Natural killer cell (primary cell): ENCODE data around the gene C5orf58. TPM values are rescaled to one million over a fixed set of nuclear protein-coding genes. Genes with fewer than 3 reads are reported as not detected.
A peak's percentile ranks its signal among the peaks of the same experiment; 100 is the strongest.

ENCODE experiments used
- ATAC-seq, 3 donors: fragments of 150-1000 bp in 2 of 3; fragments of 200-7000 bp in 1 of 3; cut with Tn5 transposase; 1 replicate in 1 of 3; 2 replicates in 2 of 3; pipeline ENCODE4 v1.10.0; 2021; ENCODE audit warnings: mild to moderate bottlenecking in 2 of 3, moderate library complexity in 2 of 3
- DNase-seq, 2 donors: peaks; one replicate each; pipeline versions ENCODE4 v3.0.0 to v3.0.0-alpha.2; 2013 to 2021; ENCODE audit warnings: mixed read lengths in 1 of 2
- H3K27ac ChIP-seq: one replicate; pipeline ENCODE4 v1.5.1; 2013; ENCODE audit warnings: mild to moderate bottlenecking, low read length
- H3K27me3 ChIP-seq: one replicate; pipeline ENCODE4 v1.6.1; 2013; ENCODE audit warnings: low read length; ENCODE audit not compliant: control insufficient read depth, insufficient read depth
- H3K36me3 ChIP-seq: one replicate; pipeline ENCODE4 v1.6.1; 2013; ENCODE audit warnings: low read length; ENCODE audit not compliant: control insufficient read depth, insufficient read depth
- H3K4me1 ChIP-seq: one replicate; pipeline ENCODE4 v1.6.1; 2013; ENCODE audit warnings: low read length; ENCODE audit not compliant: control insufficient read depth, insufficient read depth
- H3K4me3 ChIP-seq: one replicate; pipeline ENCODE4 v1.5.1; 2013; ENCODE audit warnings: low read length
- H3K9me3 ChIP-seq: one replicate; pipeline ENCODE4 v1.6.1; 2013; ENCODE audit warnings: low read length; ENCODE audit not compliant: control insufficient read depth, insufficient read depth
- H3K27ac Mint-ChIP-seq, 2 donors: one replicate each; pipeline ENCODE4 v1.8.0; 2022; ENCODE audit warnings: mild to moderate bottlenecking in 2 of 2, mixed read lengths in 2 of 2, moderate library complexity in 1 of 2
- H3K27me3 Mint-ChIP-seq, 2 donors: one replicate each; pipeline ENCODE4 v1.8.0; 2022; ENCODE audit warnings: low read depth in 2 of 2, mixed read lengths in 2 of 2
- H3K36me3 Mint-ChIP-seq: one replicate; pipeline ENCODE4 v1.8.0; 2022; ENCODE audit warnings: mixed read lengths
- H3K4me1 Mint-ChIP-seq, 2 donors: one replicate each; pipeline ENCODE4 v1.8.0; 2022; ENCODE audit warnings: mixed read lengths in 2 of 2
- H3K4me3 Mint-ChIP-seq: one replicate; pipeline ENCODE4 v1.8.0; 2022; ENCODE audit warnings: mild to moderate bottlenecking, moderate library complexity, mixed read lengths
- H3K9me3 Mint-ChIP-seq, 2 donors: one replicate each; pipeline ENCODE4 v1.8.0; 2022; ENCODE audit warnings: mixed read lengths in 2 of 2
- CTCF ChIP-seq: fragments of 200-600 bp; IDR thresholded peaks from one replicate; pipeline ENCODE4 v1.8.0; 2022; ENCODE audit warnings: antibody characterized with exemption
- WGBS: methylation state at CpG from one replicate; pipeline ENCODE4 v1.1.7; 2013; ENCODE audit warnings: missing lambda C conversion rate; ENCODE audit not compliant: insufficient coverage; 5-methylcytosine and 5-hydroxymethylcytosine counted together
- intact Hi-C: fragments of 100-400 bp; cut with micrococcal nuclease; formaldehyde crosslinking; loops from one replicate; pipeline ENCODE4 v1.14.2; 2022
- total RNA-seq, 4 donors: library from RNA; stranded (reverse); fragments of 120-200 nt in 1 of 4; gene quantifications; one replicate each; pipeline versions ENCODE4 v1.2.3 to v1.2.4, GENCODE V29; 2013 to 2022

C5orf58 gene
- total RNA-seq, 3 donors from 2014 or later (not counting 1 experiment from before 2014, with no cell fraction given), result not detected

- Histone ChIP-seq H3K27me3 (no peaks in the 10 kb centered on the region), H3K27ac (peak overlapping the region; percentile 62), H3K9me3 (no peaks in the 10 kb centered on the region), H3K4me3 (no peak overlapping the region), H3K4me1 (peaks cover 26% of the 10 kb centered on the region), H3K36me3 (peaks cover 96% of the 10 kb centered on the region)
- no peak for DNase-seq
- intact Hi-C loops, result loop anchor here (5.0 kb wide), 1 partner anchor 36 kb away; the partner anchor contains the start of gene LCP2
- Mint-ChIP-seq H3K9me3 (no peaks in the 10 kb centered on the region), H3K4me3 (peak overlapping the region; percentile 42), H3K27ac (peak overlapping the region; percentile 88 to 94), H3K36me3 (peaks cover 68% of the 10 kb centered on the region), H3K4me1 (peaks cover 44 to 61% of the 10 kb centered on the region in 2 donors), H3K27me3 (no peaks in the 10 kb centered on the region)
- no peak for TF ChIP-seq CTCF
- 92% methylated on average over 2 of the region's 3 CpGs for WGBS
- no peak for ATAC-seq
Observed at GRCh38 chr5:170261528-170262043, 28.8 kb downstream of the C5orf58 start.

- intact Hi-C loops, result loop anchor here (5.0 kb wide), 1 partner anchor 35 kb away; the partner anchor contains the start of gene LCP2
- no peaks in the 10 kb centered on the region for H3K9me3 ChIP-seq
- peak overlapping the region; percentile 88 to 94 for H3K27ac Mint-ChIP-seq
- peaks cover 61% of the 10 kb centered on the region for H3K36me3 Mint-ChIP-seq
- no peaks in the 10 kb centered on the region for H3K27me3 Mint-ChIP-seq
- peak in 1 of 2 donors; percentile 84 for DNase-seq
- ATAC-seq, result peak; percentile 34 to 60 (median 55)
- no peak for TF ChIP-seq CTCF
- peaks cover 33% of the 10 kb centered on the region for H3K4me1 ChIP-seq
- H3K27ac ChIP-seq, result peak overlapping the region; percentile 62
- no peak overlapping the region for H3K4me3 ChIP-seq
- peak overlapping the region; percentile 13 for H3K4me3 Mint-ChIP-seq
- H3K27me3 ChIP-seq, result no peaks in the 10 kb centered on the region
- peaks cover 95% of the 10 kb centered on the region for H3K36me3 ChIP-seq
- H3K4me1 Mint-ChIP-seq, result peaks cover 46 to 61% of the 10 kb centered on the region in 2 donors
- 38% methylated on average over 14 of the region's 15 CpGs for WGBS
- no peaks in the 10 kb centered on the region for H3K9me3 Mint-ChIP-seq
Observed at GRCh38 chr5:170262061-170263045, 29.6 kb downstream of the C5orf58 start.

- peaks cover 49% of the 10 kb centered on the region for H3K36me3 Mint-ChIP-seq
Observed at GRCh38 chr5:170263906-170264305, 31.1 kb downstream of the C5orf58 start.

More at GRCh38 chr5:170263906-170264305, 31.1 kb downstream of the C5orf58 start:
- H3K4me3 ChIP-seq, result no peak overlapping the region
- Mint-ChIP-seq H3K27ac (peak overlapping the region; percentile 88 to 94), H3K4me3 (no peak overlapping the region), H3K27me3 (no peaks in the 10 kb centered on the region), H3K9me3 (no peaks in the 10 kb centered on the region), H3K4me1 (peaks cover 59 to 62% of the 10 kb centered on the region in 2 donors)
- ATAC-seq (no peak), DNase-seq (peak in 1 of 2 donors; percentile 4)
- intact Hi-C loops, result loop anchor here (5.0 kb wide), 1 partner anchor 33 kb away; the partner anchor contains the start of gene LCP2
- peaks cover 93% of the 10 kb centered on the region for H3K36me3 ChIP-seq
- H3K9me3 ChIP-seq, result no peaks in the 10 kb centered on the region
- no peak for TF ChIP-seq CTCF
- 89% methylated on average over 4 of the region's 4 CpGs for WGBS
- no peaks in the 10 kb centered on the region for H3K27me3 ChIP-seq
- H3K4me1 ChIP-seq, result peaks cover 49% of the 10 kb centered on the region
- no peak overlapping the region for H3K27ac ChIP-seq
